ENCODE measurements around the gene MINDY3. TPM values are rescaled to one million over a fixed set of nuclear protein-coding genes. Genes with fewer than 3 reads are reported as not detected.
"Not testable (repeated sequence)": the region's sequence is repeated elsewhere in the genome, so short reads cannot be mapped to it uniquely, and the experiment has no call there.

Gene MINDY3
- total and polyA plus RNA-seq, 7 donors = 15.0 to 39.2 (median 23.8) TPM

DNA sequence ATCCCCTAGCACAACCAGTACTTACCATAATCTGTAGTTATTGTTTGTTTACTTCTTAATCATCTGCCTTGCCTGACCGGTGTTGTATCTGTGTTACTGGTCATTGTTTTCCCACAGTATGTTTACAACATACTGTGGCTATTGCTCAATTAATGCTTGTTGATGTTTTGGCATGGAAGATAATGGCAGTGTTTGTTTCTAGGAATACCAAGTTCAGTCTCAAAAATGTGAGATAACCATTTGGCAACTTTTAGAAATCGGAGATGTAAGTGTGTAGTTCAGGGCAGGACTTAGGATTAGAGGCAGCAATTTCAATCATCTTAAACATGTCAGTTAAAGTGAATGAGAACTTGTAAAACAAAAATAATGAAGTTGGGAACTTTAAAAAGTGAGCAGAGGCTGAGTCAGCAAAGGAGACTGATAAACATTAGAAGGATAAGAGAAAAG, 8.2 kb downstream of the MINDY3 start:
- intact Hi-C loops (cut with DNase I) = no loop called here
- Histone ChIP-seq H3K9me3 (no peaks in the 10 kb centered on the region), H3K36me3 (no peaks in the 10 kb centered on the region), H3K4me3 (no peak overlapping the region), H3K27me3 (no peaks in the 10 kb centered on the region), H3K4me1 (peaks cover 0 to 17% (median 2%) of the 10 kb centered on the region in 4 donors), H3K27ac (no peak overlapping the region)
- no peak for DNase-seq
- 84 to 91% methylated on average over 2 of the region's 2 CpGs for WGBS, 2 donors
- TF ChIP-seq EP300 (IDR thresholded peaks at IDR 0.05) (no peak), POLR2AphosphoS5 (IDR thresholded peaks at IDR 0.05) (no peak), POLR2A (IDR thresholded peaks at IDR 0.05) (no peak)
- TF ChIP-seq, protein P1, sequence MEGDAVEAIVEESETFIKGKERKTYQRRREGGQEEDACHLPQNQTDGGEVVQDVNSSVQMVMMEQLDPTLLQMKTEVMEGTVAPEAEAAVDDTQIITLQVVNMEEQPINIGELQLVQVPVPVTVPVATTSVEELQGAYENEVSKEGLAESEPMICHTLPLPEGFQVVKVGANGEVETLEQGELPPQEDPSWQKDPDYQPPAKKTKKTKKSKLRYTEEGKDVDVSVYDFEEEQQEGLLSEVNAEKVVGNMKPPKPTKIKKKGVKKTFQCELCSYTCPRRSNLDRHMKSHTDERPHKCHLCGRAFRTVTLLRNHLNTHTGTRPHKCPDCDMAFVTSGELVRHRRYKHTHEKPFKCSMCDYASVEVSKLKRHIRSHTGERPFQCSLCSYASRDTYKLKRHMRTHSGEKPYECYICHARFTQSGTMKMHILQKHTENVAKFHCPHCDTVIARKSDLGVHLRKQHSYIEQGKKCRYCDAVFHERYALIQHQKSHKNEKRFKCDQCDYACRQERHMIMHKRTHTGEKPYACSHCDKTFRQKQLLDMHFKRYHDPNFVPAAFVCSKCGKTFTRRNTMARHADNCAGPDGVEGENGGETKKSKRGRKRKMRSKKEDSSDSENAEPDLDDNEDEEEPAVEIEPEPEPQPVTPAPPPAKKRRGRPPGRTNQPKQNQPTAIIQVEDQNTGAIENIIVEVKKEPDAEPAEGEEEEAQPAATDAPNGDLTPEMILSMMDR (IDR thresholded peaks at IDR 0.05) = no peak

DNA sequence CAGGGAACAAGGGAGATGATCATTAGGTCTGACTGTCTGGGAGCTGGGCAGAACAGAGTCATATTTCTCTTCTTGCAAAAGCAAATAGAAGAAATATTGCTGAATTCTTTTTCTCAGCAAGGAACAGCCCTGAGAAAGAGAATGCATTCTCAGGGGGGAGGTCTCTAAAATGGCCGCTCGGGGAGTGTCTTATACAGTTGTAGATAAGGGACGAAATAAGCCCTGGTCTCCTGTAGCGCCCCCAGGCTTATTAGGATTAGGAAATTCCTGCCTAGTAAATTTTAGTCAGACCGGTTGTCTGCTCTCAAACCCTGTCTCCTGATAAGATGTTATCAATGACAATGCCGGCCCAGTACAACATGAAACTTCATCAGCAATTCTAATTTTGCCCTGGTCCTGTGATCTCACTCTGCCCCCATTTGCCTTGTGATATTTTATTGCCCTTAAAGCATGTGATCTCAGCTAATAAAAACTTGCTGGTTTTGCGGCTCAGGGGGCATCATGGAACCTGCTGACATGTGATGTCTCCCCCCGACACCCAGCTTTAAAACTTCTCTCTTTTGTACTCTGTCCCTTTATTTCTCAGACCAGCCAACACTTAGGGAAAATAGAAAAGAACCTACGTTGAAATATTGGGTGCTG, 9.8 kb downstream of the MINDY3 start:
- H3K27ac ChIP-seq; intact Hi-C loops (cut with DNase I); H3K36me3 ChIP-seq; H3K9me3 ChIP-seq; H3K27me3 ChIP-seq; H3K4me1 ChIP-seq; H3K4me3 ChIP-seq; DNase-seq: not testable (repeated sequence)
- WGBS, 2 donors = 97% methylated on average over 9 of the region's 9 CpGs

DNA sequence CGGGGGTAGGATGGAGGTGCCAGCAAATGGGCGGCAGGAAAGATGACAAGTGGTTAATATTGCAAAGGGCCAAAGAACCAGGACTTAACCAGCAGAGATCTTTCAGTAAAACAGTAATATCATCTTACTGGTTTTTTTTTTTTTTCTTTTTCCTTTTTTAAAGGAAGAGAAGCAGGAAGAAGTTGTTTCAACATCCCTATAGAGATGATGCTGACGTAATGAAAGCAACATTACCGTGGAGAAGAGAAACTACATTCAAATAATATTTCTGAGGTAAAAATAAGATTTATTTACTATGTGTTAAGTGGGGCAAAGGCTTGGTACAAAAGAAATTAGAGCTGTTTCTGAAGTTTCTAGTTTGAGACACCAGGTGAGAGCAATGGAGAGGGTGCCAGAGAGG, 11.0 kb downstream of the MINDY3 start:
- 91 to 94% methylated on average over 4 of the region's 4 CpGs for WGBS, 2 donors
- Histone ChIP-seq H3K27me3 (no peaks in the 10 kb centered on the region), H3K36me3 (no peaks in the 10 kb centered on the region), H3K4me1 (peaks cover 0 to 8% (median 0%) of the 10 kb centered on the region in 4 donors), H3K27ac (no peak overlapping the region), H3K4me3 (no peak overlapping the region), H3K9me3 (no peaks in the 10 kb centered on the region)
- DNase-seq = no peak
- intact Hi-C loops (cut with DNase I) = no loop called here
- TF ChIP-seq POLR2AphosphoS5 (IDR thresholded peaks at IDR 0.05) = no peak
- no peak for TF ChIP-seq POLR2A (IDR thresholded peaks at IDR 0.05)
- no peak for TF ChIP-seq EP300 (IDR thresholded peaks at IDR 0.05)
- TF ChIP-seq, protein P1 (IDR thresholded peaks at IDR 0.05) = no peak

- DNase-seq = no peak
- Histone ChIP-seq H3K27ac (no peak overlapping the region), H3K36me3 (no peaks in the 10 kb centered on the region), H3K4me3 (no peak overlapping the region), H3K9me3 (no peaks in the 10 kb centered on the region), H3K27me3 (no peaks in the 10 kb centered on the region), H3K4me1 (peaks cover 0 to 21% (median 0%) of the 10 kb centered on the region in 4 donors)
- intact Hi-C loops (cut with DNase I) = no loop called here
- TF ChIP-seq EP300 (IDR thresholded peaks at IDR 0.05) = no peak
- TF ChIP-seq, protein P1 (IDR thresholded peaks at IDR 0.05) = no peak
- no peak for TF ChIP-seq POLR2A (IDR thresholded peaks at IDR 0.05)
- no peak for TF ChIP-seq POLR2AphosphoS5 (IDR thresholded peaks at IDR 0.05)
- WGBS, 2 donors = 94 to 95% methylated on average over 4 of the region's 4 CpGs
Measured at GRCh38 chr10:15847481-15847880, 12.8 kb downstream of the MINDY3 start.

GRCh38 chr10:15844517-15844916, 15.8 kb downstream of the MINDY3 start:
- peaks cover 0 to 15% (median 0%) of the 10 kb centered on the region in 4 donors for H3K4me1 ChIP-seq
- TF ChIP-seq POLR2AphosphoS5 (IDR thresholded peaks at IDR 0.05) (no peak), POLR2A (IDR thresholded peaks at IDR 0.05) (no peak), EP300 (IDR thresholded peaks at IDR 0.05) (no peak)
- TF ChIP-seq, protein P1 (IDR thresholded peaks at IDR 0.05) = no peak
- H3K27ac ChIP-seq = no peak overlapping the region
- no peaks in the 10 kb centered on the region for H3K9me3 ChIP-seq
- DNase-seq = no peak
- no peaks in the 10 kb centered on the region for H3K27me3 ChIP-seq
- no peak overlapping the region for H3K4me3 ChIP-seq
- H3K36me3 ChIP-seq = peaks cover 0 to 4% (median 0%) of the 10 kb centered on the region in 4 donors
- intact Hi-C loops (cut with DNase I) = no loop called here
